Activated CD4-positive, alpha-beta T cell treated with anti-CD3 and anti-CD28 coated beads, Interleukin-2, amount 50 U/mL, for 1 hour (primary cell): ENCODE results near the gene MAP3K3.
"Not testable (repeated sequence)": the region's sequence is repeated elsewhere in the genome, so short reads cannot be mapped to it uniquely, and the experiment has no call there.

Experiments
- DNase-seq: peaks from one replicate; pipeline ENCODE4 v3.0.0-alpha.2; 2020

Gene MAP3K3

DNA sequence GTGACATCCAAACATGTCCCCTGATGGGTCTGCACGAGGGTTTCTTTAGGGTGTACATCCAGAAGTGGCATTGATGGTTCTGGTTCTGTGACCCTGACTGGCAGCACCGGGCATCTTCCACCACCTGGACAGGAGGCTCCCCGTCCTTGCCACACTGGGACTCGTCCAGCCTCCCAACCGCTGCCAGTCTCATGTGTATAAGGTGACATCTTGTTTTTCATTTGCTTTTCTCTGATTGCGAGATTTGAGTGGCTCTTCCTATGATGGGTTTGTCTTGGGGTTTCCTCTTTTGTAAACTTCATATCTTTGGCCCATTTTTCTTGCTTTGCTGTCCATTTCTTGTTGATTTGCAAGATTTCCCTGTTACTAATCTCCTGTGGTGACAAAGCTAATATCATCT, 86.9 kb downstream of the MAP3K3 start:
- DNase-seq = no peak

DNA sequence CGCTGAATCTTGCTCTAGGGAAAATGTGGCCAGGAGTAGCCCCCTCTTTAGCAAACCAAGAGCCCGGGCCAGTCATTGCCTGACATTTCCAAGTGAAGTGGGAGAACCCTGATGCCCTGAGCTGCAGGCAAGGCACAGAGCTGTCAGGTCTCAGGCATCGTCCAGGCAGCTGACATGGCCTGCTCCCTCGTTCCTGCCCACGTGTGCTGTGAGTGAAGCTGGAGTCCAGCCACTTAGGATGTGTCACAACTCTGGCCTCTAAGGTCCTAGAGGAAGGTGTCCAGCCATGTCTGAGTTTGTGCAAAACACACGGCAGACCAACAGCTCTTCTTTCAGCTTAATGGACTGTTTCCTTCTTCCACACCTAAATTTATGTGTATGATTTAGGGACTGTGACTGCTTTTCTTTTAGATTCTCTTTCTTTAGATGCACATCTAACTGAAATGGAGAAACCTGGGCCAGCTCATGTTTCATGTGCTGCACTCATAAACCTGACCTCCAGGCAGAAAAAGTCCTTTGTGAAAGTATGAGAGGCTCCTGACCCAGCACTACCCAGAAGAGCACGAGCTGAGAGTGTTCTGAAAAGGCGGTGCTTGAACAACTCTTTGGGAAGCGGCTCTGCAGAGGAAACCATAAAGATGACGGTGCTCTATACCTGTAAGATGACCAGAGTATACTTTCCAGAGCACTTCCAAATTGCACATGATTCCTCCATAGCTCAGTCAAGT, 92.5 kb downstream of the MAP3K3 start:
- DNase-seq = no peak

DNA sequence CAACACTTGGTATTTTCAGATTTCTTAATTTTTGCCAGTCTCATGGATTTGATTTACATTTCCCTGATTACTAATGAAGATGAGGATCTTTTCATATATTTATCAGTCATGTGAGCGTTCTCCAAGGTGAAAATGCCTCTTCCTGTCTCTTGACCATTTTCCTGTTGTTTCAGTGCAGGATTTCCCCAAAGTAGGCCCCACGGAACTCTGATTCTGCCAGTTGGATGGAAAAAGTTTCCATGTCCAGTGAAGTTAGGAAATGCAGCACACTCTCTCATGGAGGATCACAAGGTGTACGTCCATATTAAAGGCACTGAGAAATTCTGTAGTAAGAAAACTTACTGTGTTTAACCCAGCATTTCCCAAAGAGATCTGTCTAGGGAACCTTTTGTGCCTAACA, 94.2 kb downstream of the MAP3K3 start:
- DNase-seq = no peak

DNA sequence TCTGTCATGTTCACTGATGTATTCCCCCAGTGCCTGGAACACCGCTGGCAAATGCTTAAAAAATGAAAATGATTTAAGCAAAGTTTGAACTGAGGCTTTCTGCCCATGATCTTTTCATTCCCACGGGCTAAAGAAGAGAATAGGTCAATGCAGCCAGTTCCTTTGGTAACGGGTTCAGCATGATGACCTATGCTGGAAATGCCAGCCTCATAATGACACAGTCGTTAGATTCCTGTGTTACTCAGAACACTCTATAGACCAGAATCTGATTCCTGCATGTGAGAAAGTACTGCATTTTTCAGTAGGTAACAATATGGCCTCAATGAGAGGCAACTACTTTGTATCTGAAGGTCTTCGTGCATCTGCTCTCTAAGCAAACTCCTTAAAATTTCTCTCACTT, 96.8 kb downstream of the MAP3K3 start:
- DNase-seq = no peak

DNA sequence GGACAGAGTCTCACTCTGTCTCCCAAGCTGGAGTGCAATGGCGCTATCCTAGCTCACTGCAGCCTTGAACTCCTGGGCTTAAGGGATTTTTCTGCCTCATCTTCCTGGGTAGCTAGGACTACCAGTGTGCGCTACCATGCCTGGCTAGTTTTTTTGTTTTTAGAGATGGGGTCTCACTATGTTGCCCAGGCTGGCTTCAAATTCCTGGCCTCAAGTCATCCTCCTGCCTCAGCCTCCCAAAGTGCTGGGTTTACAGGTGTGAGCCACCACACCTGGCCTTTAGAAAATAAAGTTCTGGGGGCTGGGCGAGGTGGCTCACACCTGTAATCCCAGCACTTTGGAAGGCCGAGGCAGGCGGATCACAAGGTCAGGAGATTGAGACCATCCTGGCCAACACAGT, 98.0 kb downstream of the MAP3K3 start:
- not testable (repeated sequence) for DNase-seq

DNA sequence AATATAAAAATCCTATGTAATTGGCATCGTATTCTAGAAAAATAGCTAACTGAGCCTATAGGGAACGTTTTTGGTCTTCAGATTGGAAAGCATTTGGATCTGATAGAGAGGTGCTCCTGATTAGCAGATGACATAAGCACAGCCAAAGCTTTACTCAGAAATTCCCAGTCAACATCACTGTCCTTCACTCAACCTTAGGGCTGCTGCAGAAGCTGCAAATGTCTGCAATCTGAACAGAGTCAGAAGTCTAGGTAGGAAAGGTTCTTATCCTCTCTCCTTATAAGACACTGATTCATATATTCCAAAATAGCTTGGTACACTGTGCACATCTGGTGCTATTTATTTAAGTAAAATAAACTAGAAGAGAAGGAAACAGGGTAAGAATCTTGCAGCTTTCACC, 100.2 kb downstream of the MAP3K3 start:
- DNase-seq = no peak

DNA sequence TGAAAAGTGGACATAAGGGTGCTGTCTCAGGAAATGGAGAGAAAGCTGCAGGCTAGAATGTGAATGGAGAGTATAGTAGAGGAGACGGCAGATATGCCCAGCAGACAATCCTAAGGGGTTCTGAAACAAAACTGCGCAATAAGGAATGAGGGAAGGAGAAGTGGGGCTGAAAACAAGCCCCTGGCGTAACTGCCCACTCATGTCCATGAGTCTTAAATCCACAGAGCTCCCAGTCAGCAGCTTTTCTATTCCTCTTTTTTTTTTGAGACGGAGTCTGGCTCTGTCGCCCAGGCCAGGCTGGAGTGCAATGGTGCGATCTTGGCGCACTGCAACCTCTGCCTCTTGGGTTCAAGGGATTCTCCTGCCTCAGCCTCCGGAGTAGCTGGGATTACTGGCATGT, 113.5 kb downstream of the MAP3K3 start:
- no peak for DNase-seq

DNA sequence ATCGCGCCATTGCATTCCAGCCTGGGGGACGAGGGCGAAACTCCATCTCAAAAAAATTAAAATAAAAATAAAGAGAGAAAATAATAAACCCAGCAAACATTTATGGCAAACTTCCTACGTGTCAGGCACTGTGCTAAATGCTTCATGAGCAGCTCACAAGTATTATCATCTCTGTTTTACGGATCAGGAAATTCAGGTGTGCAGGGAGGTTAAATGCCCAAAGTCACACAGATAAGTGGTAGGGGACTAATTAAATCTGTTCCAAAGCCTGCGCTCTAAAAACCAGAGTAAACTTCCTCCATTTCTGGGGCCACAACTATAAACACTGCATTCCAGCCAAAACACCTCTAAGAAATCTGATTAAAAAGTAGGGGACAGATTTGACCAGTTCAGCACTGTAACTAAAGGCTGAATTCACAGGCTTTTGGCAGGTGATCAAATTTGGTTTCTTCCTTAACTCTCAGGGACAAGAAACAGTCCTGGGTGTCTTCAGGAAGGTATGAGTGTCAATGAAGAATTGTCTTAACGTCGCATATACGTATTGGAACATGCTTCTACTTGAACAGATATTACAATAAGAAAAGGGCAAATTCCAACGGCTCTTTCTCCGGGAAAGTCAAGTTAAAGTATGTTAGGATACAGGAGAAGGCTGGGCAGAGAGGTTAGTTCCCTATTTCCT, 118.4 kb downstream of the MAP3K3 start:
- no peak for DNase-seq

DNA sequence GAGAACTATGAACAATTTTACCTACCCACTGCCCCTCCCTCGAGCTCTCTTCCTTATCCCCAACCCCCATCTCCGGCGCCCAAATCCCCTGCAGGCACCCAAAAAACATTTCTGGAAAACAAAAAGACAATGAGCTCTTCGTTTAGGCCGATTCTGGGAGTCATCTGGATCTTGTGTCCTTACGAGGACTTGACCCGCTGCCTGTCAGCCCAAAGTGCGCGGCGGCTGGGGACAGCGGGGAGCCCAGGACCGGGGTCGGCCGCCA, 118.9 kb downstream of the MAP3K3 start:
- DNase-seq = no peak

DNA sequence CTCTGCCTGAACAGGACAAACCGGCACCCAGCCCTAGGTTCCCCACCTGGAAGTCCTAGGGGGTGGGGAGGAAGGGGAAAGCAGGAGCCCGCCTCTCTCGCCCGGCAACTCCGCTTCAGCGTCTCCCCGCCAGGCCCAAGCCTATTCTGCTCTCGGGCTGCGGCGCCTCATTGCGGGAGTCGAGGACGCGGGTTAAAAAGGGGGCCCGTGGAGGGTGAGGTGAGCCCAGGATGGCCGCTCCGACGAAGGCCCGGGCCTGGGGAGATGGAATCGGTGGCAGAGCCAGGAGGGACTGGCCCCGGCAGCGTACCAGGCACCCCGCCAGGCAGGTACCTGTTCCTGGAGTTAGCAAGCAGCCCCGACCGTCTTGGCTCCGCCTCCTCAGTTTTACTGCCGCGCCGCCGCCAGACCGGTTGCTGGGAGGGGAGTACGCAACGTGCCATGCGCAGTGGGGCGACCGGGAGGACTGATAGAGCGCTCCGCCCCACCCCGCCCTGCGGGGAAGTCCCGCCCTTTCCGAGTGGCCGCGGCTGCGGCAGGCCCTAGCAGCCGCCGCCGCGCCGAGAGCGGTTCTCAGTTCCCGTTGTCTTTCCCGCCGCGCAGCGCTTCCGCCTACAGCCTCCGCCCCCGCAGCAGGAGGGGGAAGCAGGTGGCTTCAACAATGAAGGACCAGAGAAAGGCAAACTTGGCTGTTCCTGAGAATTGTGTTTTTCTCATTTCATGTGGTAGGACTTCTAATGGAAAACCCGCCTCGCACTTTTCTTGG, 119.4 kb downstream of the MAP3K3 start, which contains the start of gene STRADA:
STRADA (minus strand) TSS at position 392 of the 766 bp plus-strand sequence. CDS start 13,430 bp downstream, outside the sequence.
- peak; percentile 99 for DNase-seq
